Measurements from ENCODE around the gene TAS2R46. TPM values are rescaled to one million over a fixed set of nuclear protein-coding genes. Genes with fewer than 3 reads are reported as not detected.

The TAS2R46 gene
- total RNA-seq, 1 donor from 2014 or later: 0.33 TPM

GRCh38 chr12:11092128-11092527, 30.0 kb upstream of the TAS2R46 start, which contains the start of gene TAS2R43:
TAS2R43 (minus strand) TSS chr12:11092313; CDS start chr12:11092229, 84 bp downstream.
- no peak for DNase-seq (ENCODE audit: low read depth)
- no peaks in the 10 kb centered on the region for H3K27me3 ChIP-seq (ENCODE audit: control insufficient read depth, insufficient read depth, low read length)
- H3K36me3 ChIP-seq (ENCODE audit: control insufficient read depth, insufficient read depth, low read length): no peaks in the 10 kb centered on the region
- no peak within 1 kb of the TSS for H3K4me3 ChIP-seq (ENCODE audit: low read depth, low read length)
- TF ChIP-seq, protein P1, sequence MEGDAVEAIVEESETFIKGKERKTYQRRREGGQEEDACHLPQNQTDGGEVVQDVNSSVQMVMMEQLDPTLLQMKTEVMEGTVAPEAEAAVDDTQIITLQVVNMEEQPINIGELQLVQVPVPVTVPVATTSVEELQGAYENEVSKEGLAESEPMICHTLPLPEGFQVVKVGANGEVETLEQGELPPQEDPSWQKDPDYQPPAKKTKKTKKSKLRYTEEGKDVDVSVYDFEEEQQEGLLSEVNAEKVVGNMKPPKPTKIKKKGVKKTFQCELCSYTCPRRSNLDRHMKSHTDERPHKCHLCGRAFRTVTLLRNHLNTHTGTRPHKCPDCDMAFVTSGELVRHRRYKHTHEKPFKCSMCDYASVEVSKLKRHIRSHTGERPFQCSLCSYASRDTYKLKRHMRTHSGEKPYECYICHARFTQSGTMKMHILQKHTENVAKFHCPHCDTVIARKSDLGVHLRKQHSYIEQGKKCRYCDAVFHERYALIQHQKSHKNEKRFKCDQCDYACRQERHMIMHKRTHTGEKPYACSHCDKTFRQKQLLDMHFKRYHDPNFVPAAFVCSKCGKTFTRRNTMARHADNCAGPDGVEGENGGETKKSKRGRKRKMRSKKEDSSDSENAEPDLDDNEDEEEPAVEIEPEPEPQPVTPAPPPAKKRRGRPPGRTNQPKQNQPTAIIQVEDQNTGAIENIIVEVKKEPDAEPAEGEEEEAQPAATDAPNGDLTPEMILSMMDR (IDR thresholded peaks at IDR 0.05; ENCODE audit: insufficient read depth, low read length, poor library complexity, severe bottlenecking): no peak

- TF ChIP-seq, protein P1 (IDR thresholded peaks at IDR 0.05; ENCODE audit: insufficient read depth, low read length, poor library complexity, severe bottlenecking): no peak
- no peak overlapping the region for H3K4me3 ChIP-seq (ENCODE audit: low read depth, low read length)
- no peaks in the 10 kb centered on the region for H3K27me3 ChIP-seq (ENCODE audit: control insufficient read depth, insufficient read depth, low read length)
- H3K36me3 ChIP-seq (ENCODE audit: control insufficient read depth, insufficient read depth, low read length): no peaks in the 10 kb centered on the region
- no peak for DNase-seq (ENCODE audit: low read depth)
These were observed 27.2 kb upstream of the TAS2R46 start for GRCh38 chr12:11089246-11089645.

- H3K4me3 ChIP-seq (ENCODE audit: low read depth, low read length): no peak overlapping the region
- no peaks in the 10 kb centered on the region for H3K36me3 ChIP-seq (ENCODE audit: control insufficient read depth, insufficient read depth, low read length)
- no peaks in the 10 kb centered on the region for H3K27me3 ChIP-seq (ENCODE audit: control insufficient read depth, insufficient read depth, low read length)
- no peak for DNase-seq (ENCODE audit: low read depth)
- TF ChIP-seq, protein P1 (IDR thresholded peaks at IDR 0.05; ENCODE audit: insufficient read depth, low read length, poor library complexity, severe bottlenecking): no peak
These were observed 23.3 kb upstream of the TAS2R46 start for GRCh38 chr12:11085419-11085818.

- no peak for DNase-seq (ENCODE audit: low read depth)
- Histone ChIP-seq H3K36me3 (ENCODE audit: control insufficient read depth, insufficient read depth, low read length) (no peaks in the 10 kb centered on the region), H3K4me3 (ENCODE audit: low read depth, low read length) (no peak overlapping the region), H3K27me3 (ENCODE audit: control insufficient read depth, insufficient read depth, low read length) (no peaks in the 10 kb centered on the region)
- TF ChIP-seq, protein P1 (IDR thresholded peaks at IDR 0.05; ENCODE audit: insufficient read depth, low read length, poor library complexity, severe bottlenecking): no peak
These were observed 19.9 kb upstream of the TAS2R46 start for GRCh38 chr12:11081987-11082386.

- Histone ChIP-seq H3K36me3 (ENCODE audit: control insufficient read depth, insufficient read depth, low read length) (no peaks in the 10 kb centered on the region), H3K4me3 (ENCODE audit: low read depth, low read length) (no peak overlapping the region), H3K27me3 (ENCODE audit: control insufficient read depth, insufficient read depth, low read length) (no peaks in the 10 kb centered on the region)
- DNase-seq (ENCODE audit: low read depth): no peak
- TF ChIP-seq, protein P1 (IDR thresholded peaks at IDR 0.05; ENCODE audit: insufficient read depth, low read length, poor library complexity, severe bottlenecking): no peak
These were observed 16.2 kb upstream of the TAS2R46 start for GRCh38 chr12:11078246-11078645.

DNA sequence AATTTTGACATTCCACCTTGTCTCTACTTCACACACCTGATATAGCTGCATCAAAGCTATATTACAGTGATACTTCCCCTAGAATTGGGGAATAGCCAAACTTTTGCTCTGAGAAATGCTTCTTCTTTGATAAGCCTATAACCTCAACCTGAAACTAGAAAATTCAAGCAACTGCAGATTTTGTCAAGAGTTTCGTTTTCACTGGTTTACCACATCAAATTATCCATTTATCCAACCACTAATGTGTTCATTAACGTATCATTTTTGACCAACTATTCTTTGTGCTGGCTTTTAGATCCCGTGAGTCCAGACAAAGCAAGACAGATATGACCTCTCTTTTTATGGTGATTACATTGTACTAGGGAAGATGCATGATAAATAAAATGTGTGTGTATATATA, 13.5 kb upstream of the TAS2R46 start:
- DNase-seq (ENCODE audit: low read depth): no peak
- Histone ChIP-seq H3K36me3 (ENCODE audit: control insufficient read depth, insufficient read depth, low read length) (no peaks in the 10 kb centered on the region), H3K27me3 (ENCODE audit: control insufficient read depth, insufficient read depth, low read length) (no peaks in the 10 kb centered on the region), H3K4me3 (ENCODE audit: low read depth, low read length) (no peak overlapping the region)
- TF ChIP-seq, protein P1 (IDR thresholded peaks at IDR 0.05; ENCODE audit: insufficient read depth, low read length, poor library complexity, severe bottlenecking): no peak
